HG03571 (cell line): ENCODE results near the gene USH2A.
A peak's percentile ranks its signal among the peaks of the same experiment; 100 is the strongest.
"Not testable (repeated sequence)": the region's sequence is repeated elsewhere in the genome, so short reads cannot be mapped to it uniquely, and the experiment has no call there.

Source experiments
- ATAC-seq: cut with Tn5 transposase; IDR thresholded peaks from one replicate; pipeline ENCODE4 v1.9.1; 2021; ENCODE audit not compliant: unreplicated experiment

Gene USH2A

DNA sequence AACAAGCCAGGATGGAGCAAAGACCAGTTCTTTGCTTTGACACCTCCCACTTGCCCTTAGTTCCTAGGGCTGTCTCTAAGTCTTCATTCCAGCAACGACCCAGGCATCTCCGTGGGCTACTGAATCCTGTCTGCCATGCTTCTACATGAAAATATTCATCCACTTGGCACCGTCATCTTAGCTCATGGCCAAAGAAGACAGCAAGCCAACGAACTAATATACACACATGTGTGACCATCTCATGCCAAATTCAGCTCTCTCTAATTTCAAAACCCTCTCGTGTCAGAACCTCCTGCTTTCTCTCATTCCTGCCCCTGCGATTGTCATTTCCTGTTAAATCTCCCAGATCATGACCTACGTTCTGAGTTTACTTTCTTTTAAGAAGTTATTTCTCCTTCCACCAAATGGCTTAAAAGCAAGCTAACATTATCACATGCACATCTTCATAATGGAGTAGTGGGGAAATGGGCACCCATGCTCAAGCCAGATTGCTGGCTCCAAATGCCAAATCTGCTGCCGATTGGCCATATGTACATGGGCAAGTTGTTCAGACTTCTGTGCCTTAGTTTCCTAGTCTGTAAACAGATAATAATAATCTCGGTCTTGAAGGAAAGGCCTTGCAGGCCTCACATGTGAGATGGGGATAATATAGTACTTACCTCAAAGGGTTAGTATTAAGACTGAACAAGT is 373.4 kb downstream of the USH2A start:
- ATAC-seq, result no peak

DNA sequence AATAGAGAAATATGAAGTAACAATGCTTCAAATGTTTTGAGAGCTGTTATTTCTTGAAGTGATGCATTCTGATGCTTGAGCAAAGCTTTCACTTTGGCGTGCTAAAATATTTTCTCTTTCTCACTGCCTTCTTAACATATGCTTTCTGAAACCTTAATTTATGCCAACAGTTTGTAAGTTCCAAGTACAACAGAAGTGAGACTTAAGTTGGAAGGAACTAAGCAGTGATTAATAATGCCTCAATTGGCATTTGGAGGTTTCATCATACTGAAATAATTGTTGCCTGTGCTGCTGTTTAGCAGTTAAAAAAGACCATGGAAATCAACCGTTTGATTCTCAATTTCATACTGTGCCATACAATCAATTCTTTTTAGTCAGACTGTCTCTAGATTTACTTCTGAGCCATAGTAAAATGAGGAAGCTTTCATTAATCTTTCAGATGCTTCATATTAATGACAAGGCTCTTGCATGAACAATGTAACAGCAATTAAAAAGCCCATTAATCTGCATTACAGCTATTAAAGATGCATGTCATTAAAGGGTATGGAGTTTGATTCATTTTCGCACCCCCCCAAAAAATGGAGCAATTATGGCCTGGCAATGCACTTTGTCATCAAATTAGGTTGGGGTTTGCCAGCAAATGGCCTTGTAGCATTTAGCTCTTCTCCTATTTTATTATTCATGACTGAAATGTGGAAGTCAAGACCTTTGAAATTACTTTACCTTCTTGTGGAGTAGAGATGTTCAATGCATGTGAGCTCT is 375.3 kb downstream of the USH2A start:
- no peak for ATAC-seq

DNA sequence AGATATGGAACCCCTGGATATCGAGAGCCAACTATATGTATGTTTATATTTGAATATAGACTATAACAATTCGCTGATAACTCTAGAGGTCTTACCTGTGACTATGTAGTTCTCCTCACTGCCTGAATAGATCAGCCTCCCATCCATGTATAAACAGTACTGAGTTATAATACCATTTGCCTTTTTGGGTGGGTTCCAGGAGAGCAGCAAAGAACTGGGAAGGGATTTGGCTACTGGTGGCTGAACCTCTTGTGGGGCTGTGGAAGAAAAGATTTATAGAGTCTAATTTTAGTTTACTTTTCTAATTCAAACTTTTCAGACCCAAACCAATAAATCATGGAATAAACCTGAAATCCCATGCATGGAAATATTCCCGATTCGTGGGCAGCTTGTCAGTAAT is 376.9 kb downstream of the USH2A start:
- no peak for ATAC-seq

DNA sequence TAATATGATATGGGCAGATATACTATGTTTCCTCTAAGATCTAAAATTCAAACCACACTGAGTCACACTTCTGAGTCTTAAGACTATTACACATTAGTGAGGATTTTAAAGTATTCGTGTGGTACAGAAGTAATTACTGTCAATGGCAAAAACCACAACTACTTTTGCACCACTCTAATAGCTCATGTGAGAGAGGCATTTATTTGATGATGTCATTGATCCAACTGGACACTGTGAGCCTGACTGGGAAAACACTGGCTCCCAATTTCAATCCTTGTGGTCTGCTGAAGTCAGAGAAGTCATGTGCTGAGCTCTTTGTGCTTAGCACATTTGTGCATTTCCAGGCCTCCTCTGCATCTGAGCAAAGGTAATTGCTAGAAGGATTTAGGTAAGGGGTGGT is 377.8 kb downstream of the USH2A start:
- no peak for ATAC-seq

DNA sequence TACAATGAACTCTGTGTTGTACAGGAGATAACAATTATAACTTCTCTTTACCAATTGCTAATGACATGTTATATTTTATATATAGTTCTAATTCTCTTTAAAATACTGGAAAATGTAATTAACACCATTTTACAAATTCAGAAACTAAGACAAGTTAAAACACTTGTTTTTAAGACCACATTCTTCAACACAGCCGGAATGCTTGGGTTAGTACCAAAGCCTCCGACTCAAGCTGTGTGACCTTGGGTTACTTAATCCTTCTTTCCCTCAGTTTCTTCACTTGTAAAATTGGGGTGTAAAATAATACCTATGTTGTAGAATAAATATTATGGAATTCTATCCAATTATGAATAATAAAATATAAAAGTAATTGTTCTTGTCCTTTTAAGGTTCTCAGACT is 378.7 kb downstream of the USH2A start:
- ATAC-seq, result no peak

DNA sequence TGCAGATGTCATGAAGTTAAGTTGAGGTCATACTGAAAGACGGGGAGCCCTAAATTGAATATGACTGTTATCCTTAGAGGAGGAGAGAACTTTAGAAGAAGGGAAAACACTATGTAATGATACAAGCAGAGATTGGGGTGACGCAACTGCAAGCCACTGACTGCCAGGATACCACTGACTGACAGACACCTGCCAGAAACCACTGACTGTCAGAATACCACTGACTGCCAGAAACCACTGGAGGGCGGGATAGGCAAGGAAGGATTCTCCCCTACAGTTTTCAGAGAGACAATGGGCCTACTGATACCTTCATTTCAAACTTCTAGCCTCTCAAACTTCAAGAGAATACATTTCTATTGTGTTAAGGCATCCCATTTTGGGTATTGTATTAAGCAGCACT is 388.7 kb downstream of the USH2A start:
- no peak for ATAC-seq

DNA sequence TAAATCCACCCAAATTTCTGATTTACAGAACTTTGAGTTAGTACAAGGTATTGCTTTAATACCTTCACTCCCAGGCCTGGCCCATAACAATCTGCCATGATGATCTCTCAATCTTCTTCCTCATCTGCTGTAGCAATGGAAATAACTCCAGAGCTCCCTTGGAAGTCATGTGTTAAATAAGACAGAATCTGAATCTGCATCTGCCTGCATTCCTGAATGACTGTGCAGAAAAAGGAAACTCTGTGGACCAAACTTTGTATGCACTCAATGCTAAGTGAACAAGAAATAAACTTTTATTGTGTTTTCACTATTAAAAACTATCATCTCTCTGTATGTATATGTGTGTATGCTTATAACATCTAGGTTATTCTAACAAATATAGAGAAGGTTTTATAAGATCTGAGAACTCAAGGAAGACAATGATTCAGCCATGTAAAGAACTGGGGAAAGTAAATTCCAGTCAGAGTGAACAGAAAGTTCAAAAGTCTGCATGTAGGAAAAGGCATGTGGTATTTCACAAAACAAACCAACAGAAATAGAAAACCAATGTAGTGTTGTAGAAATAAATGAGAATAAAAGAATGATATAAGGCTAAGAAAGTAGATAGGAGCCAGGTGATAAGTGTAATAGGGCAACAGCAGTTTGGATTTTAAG is 390.2 kb downstream of the USH2A start:
- ATAC-seq, result no peak

DNA sequence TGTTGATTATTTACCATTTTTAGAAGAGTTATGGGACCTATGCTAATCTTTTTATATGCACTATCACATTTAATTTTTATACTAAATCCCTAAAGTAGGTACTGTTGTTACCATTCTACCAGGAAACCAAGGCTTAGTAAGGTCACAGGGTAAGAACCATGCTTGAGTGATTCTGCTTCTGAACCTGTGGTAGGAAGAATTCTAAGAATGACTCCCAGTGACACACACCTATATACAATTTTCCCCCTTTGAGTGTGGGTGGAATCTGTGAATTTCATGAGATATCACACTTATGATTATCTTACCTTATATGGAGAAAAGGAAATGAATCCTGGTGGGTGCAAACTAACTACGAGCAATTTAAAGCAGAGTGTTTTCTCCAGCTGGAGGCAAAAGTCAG is 391.0 kb downstream of the USH2A start:
- ATAC-seq, result no peak

DNA sequence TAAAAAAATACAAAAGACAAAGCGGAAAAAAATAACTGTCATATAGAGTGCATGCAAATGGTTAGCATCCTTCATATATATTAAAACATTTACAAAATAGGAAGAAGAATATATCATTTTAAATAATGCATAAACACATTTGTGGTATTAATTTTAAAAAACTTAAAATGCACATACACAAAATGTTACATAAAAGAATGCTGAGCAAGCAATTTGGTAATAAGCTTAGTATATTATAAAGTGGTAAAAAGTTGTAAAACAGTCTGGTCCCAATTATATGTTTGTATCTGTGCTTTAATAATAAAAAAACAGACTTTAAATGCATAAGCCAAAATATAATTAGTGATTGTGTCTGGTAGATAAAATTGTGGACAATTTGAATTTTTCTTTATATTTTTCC is 394.6 kb downstream of the USH2A start:
- ATAC-seq, result no peak

DNA sequence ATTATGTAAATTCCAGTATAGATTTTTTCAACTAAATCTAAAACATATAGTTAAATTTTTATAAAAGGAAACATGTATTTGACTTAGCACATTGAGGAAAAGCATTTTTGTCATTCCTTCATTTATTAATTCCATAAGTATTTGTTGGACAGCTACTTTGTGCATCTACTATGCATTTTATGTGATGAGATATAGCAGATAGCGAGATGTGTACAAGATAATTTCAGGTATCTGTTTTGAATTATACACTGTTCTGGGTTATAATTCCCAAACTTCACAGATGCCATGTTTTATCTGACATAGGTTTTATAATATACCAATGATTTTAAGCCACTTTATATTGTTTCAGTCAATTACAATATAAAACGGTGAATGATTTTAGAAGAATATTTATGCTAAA is 398.7 kb downstream of the USH2A start:
- no peak for ATAC-seq

DNA sequence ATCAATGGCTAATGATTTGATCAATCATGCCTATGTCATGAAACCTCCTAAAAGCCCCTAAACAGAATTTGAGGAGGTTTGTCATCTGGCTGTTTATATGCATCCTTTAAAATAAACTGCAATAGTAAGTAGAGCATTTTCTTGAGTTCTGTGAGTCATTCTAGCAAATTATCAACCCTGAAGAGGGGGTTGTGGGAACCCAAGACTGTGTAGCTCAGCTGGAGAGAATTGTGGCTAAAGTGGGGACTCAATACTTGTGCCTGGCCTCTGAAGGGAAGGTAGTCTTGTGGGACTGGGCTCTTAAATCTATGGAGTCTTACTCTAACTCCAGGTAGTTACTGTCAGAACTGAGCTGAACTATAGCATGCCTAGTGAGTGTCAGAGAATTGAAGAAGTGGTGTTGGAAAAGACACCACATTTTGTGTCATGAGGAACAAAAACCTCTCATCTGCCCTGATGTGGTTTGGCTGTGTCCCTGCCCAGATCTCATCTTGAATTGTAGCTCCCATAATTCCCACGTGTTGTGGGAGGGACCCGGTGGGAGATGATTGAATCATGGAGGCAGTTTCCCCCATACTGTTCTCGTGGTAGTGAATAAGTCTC is 402.4 kb downstream of the USH2A start:
- ATAC-seq, result peak; percentile 72

DNA sequence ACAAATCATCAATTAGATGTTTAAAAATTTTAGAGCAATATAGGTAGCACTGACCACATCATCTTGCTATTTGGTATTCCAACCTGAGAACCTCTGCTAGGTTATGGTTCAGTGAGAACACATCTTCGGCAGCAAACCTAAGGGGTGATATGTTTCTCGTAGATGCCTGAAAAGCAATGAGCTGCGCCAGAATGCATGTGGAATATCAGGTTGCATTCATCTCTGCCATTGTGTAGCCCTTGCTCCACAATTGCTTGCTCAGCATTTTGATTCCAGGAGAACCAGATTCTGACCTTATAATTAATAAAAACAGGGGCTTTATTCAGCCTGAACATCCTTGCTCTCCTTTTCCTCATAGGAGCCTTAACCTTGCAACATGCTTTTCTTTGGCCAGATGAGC is 408.1 kb downstream of the USH2A start:
- ATAC-seq, result no peak

DNA sequence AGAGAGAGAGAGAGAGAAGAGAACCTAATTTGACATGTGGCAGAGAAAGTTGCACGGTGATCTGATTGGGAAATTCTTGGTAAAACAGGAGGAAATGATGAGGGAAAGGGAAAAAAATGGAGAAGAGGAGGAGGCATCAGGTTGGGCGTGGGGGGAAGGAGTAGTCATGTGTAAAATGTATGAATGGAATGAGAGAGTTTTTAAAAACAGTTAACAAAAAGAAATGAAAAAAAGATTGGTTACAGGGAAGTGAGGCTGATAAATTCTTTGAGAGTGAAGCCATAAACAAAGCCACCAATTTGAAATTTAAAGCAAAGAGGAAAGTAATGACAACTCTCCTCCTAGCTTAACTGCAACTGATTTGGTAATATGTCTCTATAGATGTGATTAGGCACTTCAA is 409.2 kb downstream of the USH2A start:
- ATAC-seq, result no peak

DNA sequence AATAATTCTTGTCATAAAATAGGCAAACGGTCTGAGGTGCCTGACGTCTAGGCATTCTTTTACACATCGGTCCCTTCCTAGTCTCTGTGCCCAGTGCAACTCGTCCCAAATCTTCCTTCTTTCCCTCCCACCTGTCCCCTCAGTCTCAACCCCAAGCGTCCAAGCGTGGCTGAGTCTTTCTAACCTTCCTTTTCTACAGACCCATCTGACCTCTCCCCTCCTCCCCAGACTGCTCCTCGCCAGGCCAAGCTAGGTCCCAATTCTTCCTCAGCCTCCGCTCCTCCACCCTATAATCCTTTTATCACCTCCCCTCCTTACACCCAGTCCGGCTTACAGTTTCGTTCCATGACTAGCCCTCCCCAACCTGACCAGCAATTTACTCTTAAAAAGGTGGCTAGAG is 413.8 kb downstream of the USH2A start:
- ATAC-seq, result not testable (repeated sequence)

DNA sequence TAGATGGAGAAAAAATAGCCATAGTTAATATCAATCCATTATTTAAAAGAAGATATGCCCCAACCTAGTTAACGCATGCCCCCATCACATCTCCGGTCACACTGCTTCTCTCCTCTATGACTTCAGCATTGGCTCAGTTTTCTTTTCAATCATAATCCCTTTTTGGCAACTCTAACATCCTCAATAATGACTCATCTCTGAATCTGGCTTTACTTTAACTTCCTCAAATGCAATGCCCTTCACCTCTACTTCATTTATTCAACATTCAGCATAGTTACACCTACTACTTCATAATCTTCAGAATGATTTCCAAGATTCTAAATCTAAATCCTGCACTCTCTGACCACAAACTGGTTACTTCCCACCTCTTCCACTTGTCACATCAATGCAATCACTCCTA is 417.3 kb downstream of the USH2A start:
- ATAC-seq, result peak; percentile 100

DNA sequence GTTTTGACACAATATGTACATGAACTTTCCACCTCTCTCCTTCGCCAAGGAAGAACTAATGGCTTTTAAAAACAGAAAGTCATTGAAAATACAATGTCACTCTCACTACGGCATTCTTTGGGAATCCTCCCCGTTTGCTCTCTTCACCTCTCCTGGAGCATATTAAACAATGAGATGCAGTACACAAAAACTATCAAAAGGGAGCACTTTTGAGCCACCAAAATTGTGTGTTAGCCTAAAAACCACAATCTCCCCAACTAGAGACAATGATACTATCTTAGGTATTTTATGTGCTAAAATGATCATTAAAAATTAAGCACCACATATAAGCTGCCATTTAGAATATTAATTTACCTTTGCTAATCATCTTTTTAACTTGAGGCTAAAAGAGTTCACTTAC is 430.6 kb downstream of the USH2A start:
- ATAC-seq, result no peak

DNA sequence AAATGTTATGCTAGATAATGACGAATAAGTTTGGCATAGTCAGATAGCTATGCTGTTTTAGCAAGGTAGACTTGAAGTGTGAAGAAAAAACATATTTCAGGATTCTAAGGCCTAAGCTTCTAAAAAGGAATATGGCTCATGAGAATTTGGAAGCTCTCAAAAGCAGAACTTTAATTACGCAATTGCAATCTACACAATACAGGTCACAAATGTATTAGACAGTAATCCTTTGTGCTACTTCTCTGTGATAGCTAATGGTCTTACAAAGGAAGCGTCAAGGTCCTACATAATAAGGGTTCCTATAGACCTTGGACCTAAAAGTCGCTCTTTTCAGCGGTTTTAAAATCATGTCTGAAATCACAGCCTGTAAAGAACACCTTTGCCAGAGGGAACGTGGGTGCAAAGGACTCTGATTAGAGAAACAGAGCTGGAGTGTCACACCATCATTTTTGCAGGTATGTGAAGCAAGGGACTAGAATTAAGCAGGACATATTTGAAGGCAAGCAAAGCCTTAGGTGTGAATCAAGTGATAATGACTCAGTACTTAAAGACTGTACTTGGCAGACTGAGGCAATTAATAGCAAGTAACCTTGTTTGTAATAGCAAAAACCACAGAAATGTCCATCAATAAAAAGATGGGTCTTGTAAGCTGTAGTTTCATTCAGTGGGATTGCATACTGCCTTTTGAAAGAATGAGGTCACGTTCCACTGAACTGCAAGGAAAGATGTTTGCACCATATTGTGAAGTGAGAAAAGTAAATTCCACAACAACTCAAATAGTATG is 436.0 kb downstream of the USH2A start:
- ATAC-seq, result no peak

DNA sequence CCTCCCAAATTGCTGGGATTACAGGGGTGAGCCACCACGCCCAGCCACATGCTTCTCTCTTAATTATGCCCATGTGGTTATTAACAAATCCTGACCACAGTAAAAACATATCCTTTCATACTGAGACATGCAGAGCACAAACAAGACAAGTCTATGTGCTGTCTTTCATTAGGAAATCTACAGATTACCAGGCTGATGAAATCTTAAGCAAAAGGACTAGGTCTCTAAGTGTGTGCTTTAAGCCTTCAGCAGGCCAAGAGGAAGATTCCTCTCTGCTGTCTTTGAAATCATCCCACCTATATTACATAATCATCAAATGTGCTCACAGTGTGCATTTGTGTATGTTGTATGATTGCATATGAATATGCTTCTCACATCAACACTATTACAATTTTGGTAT is 436.8 kb downstream of the USH2A start:
- no peak for ATAC-seq

DNA sequence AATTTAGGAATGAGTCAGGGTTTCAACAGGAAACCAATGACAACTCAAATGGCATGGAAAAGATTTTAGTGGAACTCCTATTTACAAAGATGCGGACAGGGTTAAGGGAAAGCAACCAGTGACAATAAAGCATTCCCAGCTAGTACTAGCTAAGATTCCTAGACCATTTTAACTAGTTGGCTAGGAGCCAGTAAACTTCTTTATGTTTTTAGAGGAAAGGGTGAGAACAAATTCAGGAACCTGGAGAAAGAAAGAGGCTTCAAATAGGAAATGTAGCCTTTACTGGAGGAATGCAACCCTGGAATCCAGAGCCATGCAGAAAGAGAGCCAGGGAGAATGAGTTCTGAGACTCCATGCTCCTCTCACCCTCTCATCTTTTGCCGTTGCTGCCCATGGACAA is 439.6 kb downstream of the USH2A start:
- no peak for ATAC-seq

DNA sequence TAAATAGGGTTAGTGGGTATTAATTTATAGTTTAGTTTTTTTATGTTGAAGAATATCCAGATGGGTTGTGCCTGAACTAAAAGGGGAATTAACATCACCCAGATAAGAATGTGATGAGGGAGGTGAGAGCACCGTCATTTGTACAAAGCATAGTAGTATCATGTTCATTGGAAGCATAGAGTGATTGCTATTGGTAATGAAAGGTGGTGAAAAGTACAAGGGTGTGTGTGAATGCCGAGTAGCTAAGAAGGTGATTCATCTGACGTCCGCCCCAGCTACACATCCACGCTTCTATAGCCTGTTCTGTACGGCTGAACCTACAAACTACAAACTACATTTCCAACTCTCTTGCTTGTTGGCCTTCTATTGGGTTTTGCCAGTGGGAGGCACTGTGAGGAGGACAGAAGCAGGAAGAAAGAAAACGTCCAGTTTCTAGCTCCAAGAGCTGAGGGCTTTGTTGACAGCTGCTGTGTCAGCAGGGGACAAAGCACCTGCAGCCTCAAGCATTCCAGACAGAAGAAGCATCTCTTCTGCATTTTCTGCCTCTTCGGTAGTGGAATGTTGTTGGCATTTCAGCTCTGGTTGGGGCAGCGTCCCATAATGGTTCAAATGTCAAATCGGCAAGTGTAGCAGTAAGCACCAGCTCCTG is 451.3 kb downstream of the USH2A start:
- no peak for ATAC-seq

DNA sequence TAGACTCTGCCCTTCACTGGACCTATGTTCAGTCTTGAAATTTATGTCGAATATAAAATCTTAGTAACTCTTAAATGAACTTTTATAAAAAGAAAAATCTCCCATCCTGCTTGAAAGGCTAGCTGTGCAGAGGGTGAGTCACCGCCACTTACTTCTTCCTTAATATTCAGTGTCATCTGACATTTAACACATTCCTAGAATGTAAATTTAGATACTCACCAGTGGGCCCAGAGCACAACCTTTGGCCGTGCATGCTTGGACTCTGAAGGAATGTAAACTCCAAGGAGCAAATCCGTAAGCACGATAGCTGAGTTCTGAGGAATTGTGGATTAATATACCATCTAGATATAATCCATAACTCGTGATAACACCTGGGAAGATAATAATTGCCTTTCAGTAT is 452.8 kb downstream of the USH2A start:
- ATAC-seq, result no peak
